Adrenal gland (tissue), 5 donors: Measurements from ENCODE around the gene NHSL2.

Experiments used
- POLR2A ChIP-seq, 2 donors: fragments of 450-650 bp; IDR thresholded peaks; one replicate each; pipeline ENCODE4 v1.6.1; 2017; ENCODE audit warnings: antibody characterized with exemption in 2 of 2, mild to moderate bottlenecking in 2 of 2, moderate library complexity in 1 of 2
- TF ChIP-seq, protein P1 (sequence below), 6 experiments: fragments of 450-650 bp in 4 of 6; fragments of 200-600 bp in 2 of 6; sonication (generic) in 1 of 6; IDR thresholded peaks; 1 replicate in 5 of 6; 2 replicates in 1 of 6; pipeline versions ENCODE4 v1.5.1 to v1.8.0; 2016 to 2021; ENCODE audit warnings: antibody characterized with exemption in 6 of 6, mild to moderate bottlenecking in 2 of 6, moderate library complexity in 1 of 6
- donor health status: DM: no; HTN: no; CAD: no.

DNA sequence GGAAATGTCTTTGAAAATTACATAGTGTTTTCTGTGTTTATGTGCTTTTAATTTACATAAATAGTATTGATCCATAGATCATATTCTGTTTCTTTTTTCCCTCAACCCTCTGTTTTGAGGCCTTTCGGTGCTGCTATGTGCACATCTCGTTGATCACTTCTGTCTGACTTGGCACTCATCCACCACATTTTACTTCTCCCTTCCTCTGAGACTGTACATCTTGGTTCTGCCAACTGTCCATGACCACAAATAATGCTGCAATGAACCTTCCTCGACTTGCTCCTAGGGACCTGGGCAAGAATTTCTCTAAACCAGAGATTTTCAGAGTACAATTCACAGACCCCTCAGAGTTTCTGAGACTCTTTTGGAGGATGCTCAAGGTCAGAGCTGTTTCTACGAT is 146.7 kb downstream of the NHSL2 start:
- TF ChIP-seq, protein P1, sequence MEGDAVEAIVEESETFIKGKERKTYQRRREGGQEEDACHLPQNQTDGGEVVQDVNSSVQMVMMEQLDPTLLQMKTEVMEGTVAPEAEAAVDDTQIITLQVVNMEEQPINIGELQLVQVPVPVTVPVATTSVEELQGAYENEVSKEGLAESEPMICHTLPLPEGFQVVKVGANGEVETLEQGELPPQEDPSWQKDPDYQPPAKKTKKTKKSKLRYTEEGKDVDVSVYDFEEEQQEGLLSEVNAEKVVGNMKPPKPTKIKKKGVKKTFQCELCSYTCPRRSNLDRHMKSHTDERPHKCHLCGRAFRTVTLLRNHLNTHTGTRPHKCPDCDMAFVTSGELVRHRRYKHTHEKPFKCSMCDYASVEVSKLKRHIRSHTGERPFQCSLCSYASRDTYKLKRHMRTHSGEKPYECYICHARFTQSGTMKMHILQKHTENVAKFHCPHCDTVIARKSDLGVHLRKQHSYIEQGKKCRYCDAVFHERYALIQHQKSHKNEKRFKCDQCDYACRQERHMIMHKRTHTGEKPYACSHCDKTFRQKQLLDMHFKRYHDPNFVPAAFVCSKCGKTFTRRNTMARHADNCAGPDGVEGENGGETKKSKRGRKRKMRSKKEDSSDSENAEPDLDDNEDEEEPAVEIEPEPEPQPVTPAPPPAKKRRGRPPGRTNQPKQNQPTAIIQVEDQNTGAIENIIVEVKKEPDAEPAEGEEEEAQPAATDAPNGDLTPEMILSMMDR (IDR thresholded peaks at IDR 0.05): no peak
- no peak for TF ChIP-seq POLR2A (IDR thresholded peaks at IDR 0.05)
